Endodermal cell (in vitro differentiated cells): ENCODE data around the gene DYRK1A. TPM values are rescaled to one million over a fixed set of nuclear protein-coding genes. Genes with fewer than 3 reads are reported as not detected.

Experiments used
- DNase-seq: peaks from one replicate; pipeline ENCODE4 v3.0.0-alpha.2; 2017
- H3K27ac ChIP-seq: 2 replicates; pipeline ENCODE4 v1.5.1; 2013; ENCODE audit warnings: mild to moderate bottlenecking, low read depth, low read length, moderate library complexity
- H3K27me3 ChIP-seq: 2 replicates; pipeline ENCODE4 v1.6.1; 2013; ENCODE audit warnings: mild to moderate bottlenecking, low read length, moderate library complexity; ENCODE audit not compliant: insufficient read depth, control insufficient read depth, poor library complexity, severe bottlenecking
- H3K36me3 ChIP-seq: 2 replicates; pipeline ENCODE4 v1.7.0; 2013; ENCODE audit warnings: mild to moderate bottlenecking, low read length, moderate library complexity; ENCODE audit not compliant: control insufficient read depth, insufficient read depth
- H3K4me1 ChIP-seq: one replicate; pipeline ENCODE4 v1.7.0; 2013; ENCODE audit warnings: low read length; ENCODE audit not compliant: control insufficient read depth, insufficient read depth
- H3K4me3 ChIP-seq: 2 replicates; pipeline ENCODE4 v1.5.1; 2013; ENCODE audit warnings: mild to moderate bottlenecking, low read length, moderate library complexity
- H3K9ac ChIP-seq: 2 replicates; pipeline ENCODE4 v1.6.1; 2013; ENCODE audit warnings: mild to moderate bottlenecking, low read length, moderate library complexity; ENCODE audit not compliant: poor library complexity, severe bottlenecking; ENCODE audit errors: extremely low read depth
- H3K9me3 ChIP-seq: 2 replicates; pipeline ENCODE4 v1.6.1; 2013; ENCODE audit warnings: mild to moderate bottlenecking, low read length, moderate library complexity; ENCODE audit not compliant: control insufficient read depth
- H3K27ac Mint-ChIP-seq: 2 replicates; pipeline ENCODE4 v1.8.0; 2020; ENCODE audit warnings: mixed read lengths
- H3K27me3 Mint-ChIP-seq: 2 replicates; pipeline ENCODE4 v1.8.0; 2021; ENCODE audit warnings: mild to moderate bottlenecking, mixed read lengths; ENCODE audit not compliant: insufficient read depth
- H3K36me3 Mint-ChIP-seq: 2 replicates; pipeline ENCODE4 v1.8.0; 2020; ENCODE audit warnings: low read depth, mixed read lengths
- H3K4me1 Mint-ChIP-seq: 2 replicates; pipeline ENCODE4 v1.8.0; 2020; ENCODE audit warnings: mixed read lengths
- H3K4me3 Mint-ChIP-seq: 2 replicates; pipeline ENCODE4 v1.8.0; 2020; ENCODE audit warnings: mild to moderate bottlenecking, moderate library complexity, mixed read lengths
- H3K9me3 Mint-ChIP-seq: 2 replicates; pipeline ENCODE4 v1.8.0; 2020; ENCODE audit warnings: mild to moderate bottlenecking, mixed read lengths
- WGBS, 2 experiments: methylation state at CpG; one replicate each; pipeline versions ENCODE4 v1.1.5 to v1.1.7; 2013; ENCODE audit warnings: missing lambda C conversion rate in 2 of 2, mixed read lengths in 1 of 2; ENCODE audit not compliant: insufficient coverage in 1 of 2, insufficient read length in 1 of 2; 5-methylcytosine and 5-hydroxymethylcytosine counted together
- total RNA-seq, 2 donors: library from RNA; stranded (reverse); fragmentation: NEBNext Ultra II Directional in 1 of 2; extraction: Animal tissue kit (Norgen Biotek cat#: 25700) in 1 of 2; gene quantifications; 2 replicates in 1 of 2; 3 replicates in 1 of 2; pipeline ENCODE4 v1.2.1, GENCODE V29; 2021
- TF ChIP-seq, protein P1 (sequence below): fragments of 200-600 bp; sonication (generic); conservative IDR thresholded peaks from 2 replicates; pipeline ENCODE4 v1.5.0; 2021; ENCODE audit warnings: antibody characterized with exemption, mild to moderate bottlenecking

The DYRK1A gene
- total RNA-seq, 2 donors from 2014 or later: 73.9 to 75.2 TPM

- H3K27ac Mint-ChIP-seq: no peak overlapping the region
- Histone ChIP-seq H3K36me3 (no peaks in the 10 kb centered on the region), H3K9ac (no peak overlapping the region), H3K4me3 (no peak overlapping the region), H3K27ac (no peak overlapping the region), H3K9me3 (peaks cover 34% of the 10 kb centered on the region), H3K27me3 (no peaks in the 10 kb centered on the region), H3K4me1 (peaks cover 3% of the 10 kb centered on the region)
- H3K36me3 Mint-ChIP-seq: peaks cover 14% of the 10 kb centered on the region
- 91 to 97% methylated on average over 1 to 3 of the region's 3 CpGs for WGBS, 2 experiments
- peaks cover 16% of the 10 kb centered on the region for H3K4me1 Mint-ChIP-seq
- TF ChIP-seq, protein P1, sequence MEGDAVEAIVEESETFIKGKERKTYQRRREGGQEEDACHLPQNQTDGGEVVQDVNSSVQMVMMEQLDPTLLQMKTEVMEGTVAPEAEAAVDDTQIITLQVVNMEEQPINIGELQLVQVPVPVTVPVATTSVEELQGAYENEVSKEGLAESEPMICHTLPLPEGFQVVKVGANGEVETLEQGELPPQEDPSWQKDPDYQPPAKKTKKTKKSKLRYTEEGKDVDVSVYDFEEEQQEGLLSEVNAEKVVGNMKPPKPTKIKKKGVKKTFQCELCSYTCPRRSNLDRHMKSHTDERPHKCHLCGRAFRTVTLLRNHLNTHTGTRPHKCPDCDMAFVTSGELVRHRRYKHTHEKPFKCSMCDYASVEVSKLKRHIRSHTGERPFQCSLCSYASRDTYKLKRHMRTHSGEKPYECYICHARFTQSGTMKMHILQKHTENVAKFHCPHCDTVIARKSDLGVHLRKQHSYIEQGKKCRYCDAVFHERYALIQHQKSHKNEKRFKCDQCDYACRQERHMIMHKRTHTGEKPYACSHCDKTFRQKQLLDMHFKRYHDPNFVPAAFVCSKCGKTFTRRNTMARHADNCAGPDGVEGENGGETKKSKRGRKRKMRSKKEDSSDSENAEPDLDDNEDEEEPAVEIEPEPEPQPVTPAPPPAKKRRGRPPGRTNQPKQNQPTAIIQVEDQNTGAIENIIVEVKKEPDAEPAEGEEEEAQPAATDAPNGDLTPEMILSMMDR: no peak
- peaks cover 25% of the 10 kb centered on the region for H3K9me3 Mint-ChIP-seq
- DNase-seq: no peak
- H3K27me3 Mint-ChIP-seq: no peaks in the 10 kb centered on the region
- H3K4me3 Mint-ChIP-seq: no peak overlapping the region
These were observed 35.8 kb downstream of the DYRK1A start for GRCh38 chr21:37402251-37402867.

DNA sequence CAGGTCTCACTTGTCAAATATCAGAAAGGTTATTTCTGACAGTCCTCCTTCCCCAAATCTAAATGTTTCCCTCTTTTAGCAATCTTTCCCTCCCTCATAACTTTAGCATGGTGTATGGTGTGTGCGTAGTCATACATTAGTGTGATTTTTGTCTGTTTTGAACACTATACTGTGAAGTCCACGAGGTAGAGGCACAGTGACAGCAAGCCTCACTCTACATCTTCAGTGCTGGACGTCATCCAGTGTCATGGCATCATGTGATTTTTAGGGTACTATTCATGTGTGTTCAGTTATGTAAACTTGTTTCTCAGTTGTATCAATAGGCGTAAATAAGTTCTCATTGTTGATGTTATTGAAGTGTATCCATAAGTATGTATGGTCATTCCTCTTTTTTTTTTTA, 39.1 kb downstream of the DYRK1A start:
- Mint-ChIP-seq H3K27ac (no peak overlapping the region), H3K4me1 (peaks cover 22% of the 10 kb centered on the region), H3K27me3 (no peaks in the 10 kb centered on the region), H3K36me3 (peaks cover 14% of the 10 kb centered on the region), H3K4me3 (no peak overlapping the region), H3K9me3 (peaks cover 22% of the 10 kb centered on the region)
- Histone ChIP-seq H3K36me3 (peaks cover 7% of the 10 kb centered on the region), H3K27ac (no peak overlapping the region), H3K9me3 (peaks cover 25% of the 10 kb centered on the region), H3K4me1 (peaks cover 3% of the 10 kb centered on the region), H3K27me3 (no peaks in the 10 kb centered on the region), H3K4me3 (no peak overlapping the region), H3K9ac (no peak overlapping the region)
- no peak for DNase-seq
- TF ChIP-seq, protein P1: no peak
- WGBS, 2 experiments: 88 to 100% methylated on average over 2 to 4 of the region's 4 CpGs

DNA sequence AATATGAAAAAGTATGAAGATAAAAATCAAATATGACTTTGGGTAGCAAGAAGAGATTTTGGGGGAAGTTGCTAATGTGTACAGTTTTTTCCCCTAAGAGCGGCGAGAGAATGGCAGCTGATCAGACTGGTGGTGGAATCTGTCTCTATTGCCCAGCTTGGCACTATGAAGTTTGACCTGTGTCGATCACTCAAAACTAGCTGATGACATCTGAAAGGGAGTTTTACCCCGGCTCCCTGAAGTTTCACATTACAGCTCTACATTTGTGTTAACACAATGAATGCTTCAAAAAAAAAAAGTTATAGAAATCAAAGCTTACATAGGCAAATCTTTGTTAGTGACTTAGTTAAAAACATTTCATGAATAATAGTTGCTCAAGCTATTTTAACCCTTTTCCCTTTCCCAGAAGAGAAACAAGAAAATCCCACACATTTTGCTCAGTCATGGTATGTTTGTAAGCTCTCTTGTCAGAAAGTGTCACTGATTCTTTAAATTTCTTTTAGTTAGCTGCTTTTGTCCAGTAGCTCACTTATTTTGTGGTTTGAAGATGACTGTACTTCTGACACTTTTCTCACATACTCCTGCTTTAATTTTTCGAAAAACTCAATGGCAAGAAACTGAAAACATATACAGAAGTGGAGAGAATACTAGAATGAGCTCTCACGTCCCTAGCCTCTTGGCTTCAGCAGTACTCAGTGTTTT, 41.3 kb downstream of the DYRK1A start:
- no peak overlapping the region for H3K4me3 ChIP-seq
- H3K9me3 ChIP-seq: peaks cover 3% of the 10 kb centered on the region
- peak overlapping the region; percentile 14 for H3K27ac Mint-ChIP-seq
- no peak for DNase-seq
- no peak overlapping the region for H3K9ac ChIP-seq
- H3K9me3 Mint-ChIP-seq: peaks cover 2% of the 10 kb centered on the region
- H3K4me1 ChIP-seq: peaks cover 8% of the 10 kb centered on the region
- TF ChIP-seq, protein P1: no peak
- H3K36me3 Mint-ChIP-seq: peaks cover 9% of the 10 kb centered on the region
- no peak overlapping the region for H3K27ac ChIP-seq
- H3K27me3 Mint-ChIP-seq: no peaks in the 10 kb centered on the region
- H3K36me3 ChIP-seq: peaks cover 8% of the 10 kb centered on the region
- 94 to 98% methylated on average over 4 to 6 of the region's 6 CpGs for WGBS, 2 experiments
- H3K27me3 ChIP-seq: no peaks in the 10 kb centered on the region
- no peak overlapping the region for H3K4me3 Mint-ChIP-seq
- H3K4me1 Mint-ChIP-seq: peaks cover 35% of the 10 kb centered on the region
